Measurements from ENCODE around the gene FAM83C. TPM values are rescaled to one million over a fixed set of nuclear protein-coding genes. Genes with fewer than 3 reads are reported as not detected.

Gene FAM83C
- total RNA-seq, 4 donors from 2014 or later, result 54.4 to 85.7 (median 68.6) TPM

GRCh38 chr20:35279040-35279439 lies 13.2 kb downstream of the FAM83C start:
- WGBS, 2 donors, result 67 to 69% methylated on average over 5 of the region's 5 CpGs
- DNase-seq (ENCODE audit: low spot score in 2 of 2), result no peak
- intact Hi-C loops (cut with DNase I; ENCODE audit: low total_unique reads), result no loop called here
- TF ChIP-seq POLR2A (IDR thresholded peaks at IDR 0.05), result no peak
- TF ChIP-seq CTCF (IDR thresholded peaks at IDR 0.05), result no peak
- H3K4me3 ChIP-seq (ENCODE audit: low read depth, poor library complexity, severe bottlenecking), result no peak overlapping the region

- intact Hi-C loops (cut with DNase I; ENCODE audit: low total_unique reads), result no loop called here
- TF ChIP-seq CTCF (IDR thresholded peaks at IDR 0.05), result no peak
- peak in 1 of 2 donors; percentile 54 for TF ChIP-seq POLR2A (IDR thresholded peaks at IDR 0.05)
- peak; percentile 86 to 97 for DNase-seq (ENCODE audit: low spot score in 2 of 2)
- 1% methylated on average over 26 to 49 of the region's 76 CpGs for WGBS, 2 donors
- H3K4me3 ChIP-seq (ENCODE audit: low read depth, poor library complexity, severe bottlenecking), result peak within 1 kb of the TSS; percentile 51
These were observed 14.5 kb downstream of the FAM83C start, which contains the start of gene MMP24OS for GRCh38 chr20:35277531-35278395. Gene MMP24OS (minus strand): TSS chr20:35278122. CDS start chr20:35277929, 193 bp downstream.

GRCh38 chr20:35277127-35277526 lies 15.1 kb downstream of the FAM83C start:
- 10 to 14% methylated on average over 9 to 10 of the region's 10 CpGs for WGBS, 2 donors
- intact Hi-C loops (cut with DNase I; ENCODE audit: low total_unique reads), result no loop called here
- DNase-seq (ENCODE audit: low spot score in 2 of 2), result no peak
- TF ChIP-seq CTCF (IDR thresholded peaks at IDR 0.05) (no peak), POLR2A (IDR thresholded peaks at IDR 0.05) (no peak)
- peak overlapping the region; percentile 51 for H3K4me3 ChIP-seq (ENCODE audit: low read depth, poor library complexity, severe bottlenecking)

- no peak overlapping the region for H3K4me3 ChIP-seq (ENCODE audit: low read depth, poor library complexity, severe bottlenecking)
- TF ChIP-seq CTCF (IDR thresholded peaks at IDR 0.05) (no peak), POLR2A (IDR thresholded peaks at IDR 0.05) (no peak)
- intact Hi-C loops (cut with DNase I; ENCODE audit: low total_unique reads), result no loop called here
- 87 to 95% methylated on average over 5 to 6 of the region's 6 CpGs for WGBS, 2 donors
- no peak for DNase-seq (ENCODE audit: low spot score in 2 of 2)
These were observed 15.8 kb downstream of the FAM83C start for GRCh38 chr20:35276408-35276807.

- 88 to 90% methylated on average over 8 to 12 of the region's 12 CpGs for WGBS, 2 donors
- TF ChIP-seq POLR2A (IDR thresholded peaks at IDR 0.05), result no peak
- no peak for TF ChIP-seq CTCF (IDR thresholded peaks at IDR 0.05)
- no peak overlapping the region for H3K4me3 ChIP-seq (ENCODE audit: low read depth, poor library complexity, severe bottlenecking)
- intact Hi-C loops (cut with DNase I; ENCODE audit: low total_unique reads), result no loop called here
- DNase-seq (ENCODE audit: low spot score in 2 of 2), result no peak
These were observed 16.4 kb downstream of the FAM83C start for GRCh38 chr20:35275741-35276251.
